ENCODE results near the gene CTNNBL1. TPM values are rescaled to one million over a fixed set of nuclear protein-coding genes. Genes with fewer than 3 reads are reported as not detected.

Gene CTNNBL1
- total RNA-seq, 1 experiment from 2014 or later: 45.2 TPM

GRCh38 chr20:37726971-37727956, 33.4 kb downstream of the CTNNBL1 start:
- Mint-ChIP-seq H3K4me3 (ENCODE audit: unreplicated experiment) (no peak overlapping the region), H3K9me3 (ENCODE audit: unreplicated experiment) (no peaks in the 10 kb centered on the region), H3K27me3 (ENCODE audit: insufficient read depth, unreplicated experiment) (no peaks in the 10 kb centered on the region), H3K36me3 (ENCODE audit: insufficient read depth, unreplicated experiment) (no peaks in the 10 kb centered on the region), H3K4me1 (ENCODE audit: insufficient read depth, unreplicated experiment) (peaks cover 9% of the 10 kb centered on the region), H3K27ac (ENCODE audit: low read depth, unreplicated experiment) (no peak overlapping the region)
- BruUV-seq (replicated peaks): no TSS peak
- TF ChIP-seq, protein P1, sequence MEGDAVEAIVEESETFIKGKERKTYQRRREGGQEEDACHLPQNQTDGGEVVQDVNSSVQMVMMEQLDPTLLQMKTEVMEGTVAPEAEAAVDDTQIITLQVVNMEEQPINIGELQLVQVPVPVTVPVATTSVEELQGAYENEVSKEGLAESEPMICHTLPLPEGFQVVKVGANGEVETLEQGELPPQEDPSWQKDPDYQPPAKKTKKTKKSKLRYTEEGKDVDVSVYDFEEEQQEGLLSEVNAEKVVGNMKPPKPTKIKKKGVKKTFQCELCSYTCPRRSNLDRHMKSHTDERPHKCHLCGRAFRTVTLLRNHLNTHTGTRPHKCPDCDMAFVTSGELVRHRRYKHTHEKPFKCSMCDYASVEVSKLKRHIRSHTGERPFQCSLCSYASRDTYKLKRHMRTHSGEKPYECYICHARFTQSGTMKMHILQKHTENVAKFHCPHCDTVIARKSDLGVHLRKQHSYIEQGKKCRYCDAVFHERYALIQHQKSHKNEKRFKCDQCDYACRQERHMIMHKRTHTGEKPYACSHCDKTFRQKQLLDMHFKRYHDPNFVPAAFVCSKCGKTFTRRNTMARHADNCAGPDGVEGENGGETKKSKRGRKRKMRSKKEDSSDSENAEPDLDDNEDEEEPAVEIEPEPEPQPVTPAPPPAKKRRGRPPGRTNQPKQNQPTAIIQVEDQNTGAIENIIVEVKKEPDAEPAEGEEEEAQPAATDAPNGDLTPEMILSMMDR (IDR thresholded peaks at IDR 0.05; ENCODE audit: unreplicated experiment): no peak
- CTCF ChIA-PET: interaction anchor here (0.6 to 1.1 kb wide), 3 partner anchors 11 to 74 kb away, joined by 3 to 4 read pairs (median 3); no protein-coding TSS in a partner anchor
- intact Hi-C loops (cut with micrococcal nuclease): no loop called here
- peak; percentile 7 for DNase-seq (ENCODE audit: unreplicated experiment)
- POLR2A ChIA-PET: interaction anchor here (0.7 to 1.3 kb wide), 3 partner anchors 10 to 24 kb away, joined by 3 to 4 read pairs (median 4); no protein-coding TSS in a partner anchor

GRCh38 chr20:37727957-37728634, 34.3 kb downstream of the CTNNBL1 start:
- H3K4me1 Mint-ChIP-seq (ENCODE audit: insufficient read depth, unreplicated experiment): peaks cover 9% of the 10 kb centered on the region
- no peak overlapping the region for H3K4me3 Mint-ChIP-seq (ENCODE audit: unreplicated experiment)
- H3K36me3 Mint-ChIP-seq (ENCODE audit: insufficient read depth, unreplicated experiment): peaks cover 3% of the 10 kb centered on the region
- TF ChIP-seq, protein P1 (IDR thresholded peaks at IDR 0.05; ENCODE audit: unreplicated experiment): no peak
- intact Hi-C loops (cut with micrococcal nuclease): no loop called here
- ChIA-PET CTCF (interaction anchor here (0.6 to 1.5 kb wide), 4 partner anchors 12 to 330 kb away, joined by 3 to 4 read pairs (median 4); no protein-coding TSS in a partner anchor), POLR2A (interaction anchor here (0.7 to 1.3 kb wide), 3 partner anchors 10 to 293 kb away, joined by 3 to 4 read pairs (median 3); no protein-coding TSS in a partner anchor)
- DNase-seq (ENCODE audit: unreplicated experiment): no peak
- BruUV-seq (replicated peaks): no TSS peak
- no peaks in the 10 kb centered on the region for H3K27me3 Mint-ChIP-seq (ENCODE audit: insufficient read depth, unreplicated experiment)
- H3K27ac Mint-ChIP-seq (ENCODE audit: low read depth, unreplicated experiment): no peak overlapping the region
- H3K9me3 Mint-ChIP-seq (ENCODE audit: unreplicated experiment): no peaks in the 10 kb centered on the region

DNA sequence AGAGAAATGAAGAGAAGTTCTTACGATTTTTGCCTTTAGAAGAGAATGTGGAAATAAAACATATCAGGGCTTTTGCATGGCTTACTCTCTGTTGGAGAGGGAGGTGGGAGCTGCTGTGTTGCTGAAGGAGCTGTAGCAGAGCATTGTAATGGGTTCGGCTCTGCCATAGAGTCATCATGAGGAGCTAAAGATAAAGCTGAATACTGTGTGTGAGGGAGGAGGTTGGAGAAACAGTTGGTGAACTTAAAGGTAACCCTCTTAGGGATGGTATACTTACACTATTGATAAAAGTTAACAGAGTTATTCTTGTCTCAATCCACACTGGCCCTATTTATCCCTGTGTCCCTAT, 34.8 kb downstream of the CTNNBL1 start:
- no peak for DNase-seq (ENCODE audit: unreplicated experiment)
- no peaks in the 10 kb centered on the region for H3K9me3 Mint-ChIP-seq (ENCODE audit: unreplicated experiment)
- TF ChIP-seq, protein P1 (IDR thresholded peaks at IDR 0.05; ENCODE audit: unreplicated experiment): no peak
- POLR2A ChIA-PET: interaction anchor here (0.7 to 1.3 kb wide), 3 partner anchors 9 to 293 kb away, joined by 3 to 4 read pairs (median 3); no protein-coding TSS in a partner anchor
- CTCF ChIA-PET: interaction anchor here (0.6 to 1.5 kb wide), 5 partner anchors 43 to 345 kb away, joined by 3 to 4 read pairs (median 3); no protein-coding TSS in a partner anchor
- H3K27ac Mint-ChIP-seq (ENCODE audit: low read depth, unreplicated experiment): no peak overlapping the region
- H3K4me3 Mint-ChIP-seq (ENCODE audit: unreplicated experiment): no peak overlapping the region
- no TSS peak for BruUV-seq (replicated peaks)
- no peaks in the 10 kb centered on the region for H3K27me3 Mint-ChIP-seq (ENCODE audit: insufficient read depth, unreplicated experiment)
- H3K4me1 Mint-ChIP-seq (ENCODE audit: insufficient read depth, unreplicated experiment): peaks cover 9% of the 10 kb centered on the region
- H3K36me3 Mint-ChIP-seq (ENCODE audit: insufficient read depth, unreplicated experiment): peaks cover 8% of the 10 kb centered on the region
- intact Hi-C loops (cut with micrococcal nuclease): no loop called here
